ENCODE measurements around the gene CTNS.
"Not testable (repeated sequence)": the region's sequence is repeated elsewhere in the genome, so short reads cannot be mapped to it uniquely, and the experiment has no call there.

Gene CTNS

DNA sequence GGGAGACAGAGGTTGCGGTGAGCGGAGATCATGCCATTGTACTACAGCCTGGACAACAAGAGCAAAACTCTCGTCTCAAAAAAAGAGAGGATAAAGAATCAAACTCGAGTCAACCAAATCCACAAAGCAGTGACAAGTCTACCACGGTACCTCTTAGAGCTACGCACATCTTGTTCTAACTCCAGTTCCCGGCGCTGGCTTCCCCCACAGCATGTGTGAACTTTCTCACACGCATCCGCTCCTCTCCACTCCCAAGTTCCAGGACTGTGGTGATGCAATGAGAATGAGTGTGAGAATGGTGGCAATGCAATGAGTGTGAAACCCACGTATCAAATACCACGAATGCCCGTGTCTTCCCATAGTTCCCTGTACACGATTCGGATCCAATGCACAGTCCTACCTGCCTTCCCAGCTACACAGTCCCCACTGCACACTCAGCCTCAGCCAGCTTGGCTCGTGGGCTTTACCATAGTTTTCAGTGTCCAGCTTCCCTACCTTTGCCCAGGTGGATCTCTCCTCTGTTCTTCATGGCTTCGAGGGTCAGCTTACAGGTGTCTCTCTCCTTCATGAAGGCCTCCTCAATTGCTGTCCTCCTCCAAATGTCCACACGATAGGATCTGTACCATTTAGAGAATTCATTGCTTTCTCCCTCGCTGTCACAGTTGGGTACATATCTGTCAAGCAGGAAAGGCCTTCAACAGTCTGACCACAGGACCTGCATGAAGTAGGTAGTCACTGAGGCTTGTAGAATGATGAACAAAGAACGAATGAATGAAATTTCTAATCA is 68.6 kb downstream of the CTNS start:
- no peak for DNase-seq
- Mint-ChIP-seq H3K4me3 (no peak overlapping the region), H3K9me3 (peaks cover 16% of the 10 kb centered on the region), H3K4me1 (no peaks in the 10 kb centered on the region), H3K36me3 (ENCODE audit: low read depth) (peaks cover 10% of the 10 kb centered on the region), H3K27me3 (ENCODE audit: low read depth, poor library complexity) (peaks cover 15% of the 10 kb centered on the region), H3K27ac (no peak overlapping the region)
- TF ChIP-seq, protein P1, sequence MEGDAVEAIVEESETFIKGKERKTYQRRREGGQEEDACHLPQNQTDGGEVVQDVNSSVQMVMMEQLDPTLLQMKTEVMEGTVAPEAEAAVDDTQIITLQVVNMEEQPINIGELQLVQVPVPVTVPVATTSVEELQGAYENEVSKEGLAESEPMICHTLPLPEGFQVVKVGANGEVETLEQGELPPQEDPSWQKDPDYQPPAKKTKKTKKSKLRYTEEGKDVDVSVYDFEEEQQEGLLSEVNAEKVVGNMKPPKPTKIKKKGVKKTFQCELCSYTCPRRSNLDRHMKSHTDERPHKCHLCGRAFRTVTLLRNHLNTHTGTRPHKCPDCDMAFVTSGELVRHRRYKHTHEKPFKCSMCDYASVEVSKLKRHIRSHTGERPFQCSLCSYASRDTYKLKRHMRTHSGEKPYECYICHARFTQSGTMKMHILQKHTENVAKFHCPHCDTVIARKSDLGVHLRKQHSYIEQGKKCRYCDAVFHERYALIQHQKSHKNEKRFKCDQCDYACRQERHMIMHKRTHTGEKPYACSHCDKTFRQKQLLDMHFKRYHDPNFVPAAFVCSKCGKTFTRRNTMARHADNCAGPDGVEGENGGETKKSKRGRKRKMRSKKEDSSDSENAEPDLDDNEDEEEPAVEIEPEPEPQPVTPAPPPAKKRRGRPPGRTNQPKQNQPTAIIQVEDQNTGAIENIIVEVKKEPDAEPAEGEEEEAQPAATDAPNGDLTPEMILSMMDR (IDR thresholded peaks at IDR 0.05): no peak

DNA sequence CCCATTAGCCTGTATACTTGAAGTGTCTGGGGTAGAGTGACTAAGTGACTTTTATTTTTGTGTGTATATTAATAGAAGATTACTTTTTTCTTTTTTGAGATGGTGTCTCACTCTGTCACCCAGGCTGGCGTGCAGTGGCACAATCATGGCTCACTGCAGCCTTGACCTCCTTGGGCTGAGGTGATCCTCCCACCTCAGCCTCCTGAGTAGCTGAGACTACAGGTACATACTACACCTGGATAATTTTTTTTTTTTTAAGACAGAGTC is 69.1 kb downstream of the CTNS start:
- Mint-ChIP-seq H3K9me3 (peaks cover 15% of the 10 kb centered on the region), H3K36me3 (ENCODE audit: low read depth) (peaks cover 10% of the 10 kb centered on the region), H3K27me3 (ENCODE audit: low read depth, poor library complexity) (peaks cover 15% of the 10 kb centered on the region)
- not testable (repeated sequence) for H3K4me3 Mint-ChIP-seq, DNase-seq, H3K27ac Mint-ChIP-seq, H3K4me1 Mint-ChIP-seq

DNA sequence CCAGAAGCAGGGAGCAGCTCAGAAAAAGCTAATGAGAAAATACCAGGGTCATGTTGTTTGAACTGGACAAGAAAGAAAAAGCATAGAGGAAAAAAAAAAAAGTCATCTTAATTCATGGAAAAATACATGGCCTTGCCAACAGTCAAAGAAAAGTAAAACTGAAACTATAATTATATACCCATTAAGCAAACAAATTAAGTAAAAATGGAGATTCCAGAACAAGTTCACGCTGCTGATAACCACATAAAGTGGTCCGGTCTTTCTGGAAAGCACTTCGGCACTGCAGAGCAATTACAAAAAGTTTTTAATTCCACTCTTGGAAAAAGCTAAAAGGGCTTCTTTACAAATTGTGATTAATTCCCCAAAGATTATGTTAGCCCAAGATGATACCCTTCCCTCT is 71.8 kb downstream of the CTNS start:
- Mint-ChIP-seq H3K27ac (no peak overlapping the region), H3K36me3 (ENCODE audit: low read depth) (peaks cover 16% of the 10 kb centered on the region), H3K4me3 (no peak overlapping the region), H3K27me3 (ENCODE audit: low read depth, poor library complexity) (peaks cover 10% of the 10 kb centered on the region), H3K9me3 (no peaks in the 10 kb centered on the region), H3K4me1 (no peaks in the 10 kb centered on the region)
- no peak for DNase-seq
- TF ChIP-seq, protein P1 (IDR thresholded peaks at IDR 0.05): no peak

DNA sequence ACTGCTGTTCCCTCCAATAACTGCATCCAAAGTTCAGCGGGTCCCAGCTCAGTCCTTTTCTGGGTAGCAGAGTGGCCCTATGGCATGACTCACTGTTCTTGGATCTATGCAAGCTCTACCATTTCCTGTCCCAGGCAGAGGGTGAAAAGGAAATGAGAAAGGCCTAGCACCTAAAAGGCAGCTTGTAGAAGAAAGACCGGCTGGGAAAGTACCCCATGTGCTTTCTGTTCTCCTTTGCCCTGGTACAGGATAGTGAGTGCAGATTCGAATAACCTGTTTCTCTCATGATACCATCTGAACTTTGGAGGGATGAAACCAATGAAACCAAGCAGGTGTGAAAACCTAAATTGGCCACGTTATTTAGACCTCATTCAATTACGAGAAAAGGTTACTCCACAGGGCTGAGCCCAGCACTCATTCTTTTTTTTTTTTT is 74.4 kb downstream of the CTNS start:
- no peaks in the 10 kb centered on the region for H3K4me1 Mint-ChIP-seq
- no peaks in the 10 kb centered on the region for H3K9me3 Mint-ChIP-seq
- no peak overlapping the region for H3K27ac Mint-ChIP-seq
- no peak overlapping the region for H3K4me3 Mint-ChIP-seq
- no peak for DNase-seq
- H3K36me3 Mint-ChIP-seq (ENCODE audit: low read depth): peaks cover 24% of the 10 kb centered on the region
- TF ChIP-seq, protein P1 (IDR thresholded peaks at IDR 0.05): no peak
- H3K27me3 Mint-ChIP-seq (ENCODE audit: low read depth, poor library complexity): peaks cover 4% of the 10 kb centered on the region
